GM12872 (cell line): ENCODE results near the gene CPEB4.

Source experiments
- TF ChIP-seq, protein P1 (sequence below): IDR thresholded peaks from 3 replicates; pipeline ENCODE4 v1.5.1; 2011; ENCODE audit warnings: low read depth, mild to moderate bottlenecking, low read length, moderate library complexity; ENCODE audit not compliant: insufficient read depth

CPEB4 gene

DNA sequence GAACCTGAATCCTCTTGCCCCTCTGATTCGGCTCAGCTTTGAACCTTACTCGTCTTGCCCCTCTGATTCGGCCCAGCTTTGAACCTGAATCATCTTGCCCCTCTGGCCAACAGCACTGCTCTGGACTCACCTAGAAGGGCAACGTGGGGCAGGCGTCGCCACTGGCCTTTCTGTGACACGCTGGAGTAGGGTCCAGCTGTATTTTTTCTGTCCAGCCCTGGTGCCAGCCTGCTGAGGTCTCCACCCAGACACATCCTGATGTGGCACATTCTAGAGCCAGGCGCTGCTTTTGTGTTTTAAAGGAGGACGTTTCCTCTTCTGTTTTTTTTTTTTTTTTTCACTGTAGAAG is 15.2 kb upstream of the CPEB4 start:
- TF ChIP-seq, protein P1, sequence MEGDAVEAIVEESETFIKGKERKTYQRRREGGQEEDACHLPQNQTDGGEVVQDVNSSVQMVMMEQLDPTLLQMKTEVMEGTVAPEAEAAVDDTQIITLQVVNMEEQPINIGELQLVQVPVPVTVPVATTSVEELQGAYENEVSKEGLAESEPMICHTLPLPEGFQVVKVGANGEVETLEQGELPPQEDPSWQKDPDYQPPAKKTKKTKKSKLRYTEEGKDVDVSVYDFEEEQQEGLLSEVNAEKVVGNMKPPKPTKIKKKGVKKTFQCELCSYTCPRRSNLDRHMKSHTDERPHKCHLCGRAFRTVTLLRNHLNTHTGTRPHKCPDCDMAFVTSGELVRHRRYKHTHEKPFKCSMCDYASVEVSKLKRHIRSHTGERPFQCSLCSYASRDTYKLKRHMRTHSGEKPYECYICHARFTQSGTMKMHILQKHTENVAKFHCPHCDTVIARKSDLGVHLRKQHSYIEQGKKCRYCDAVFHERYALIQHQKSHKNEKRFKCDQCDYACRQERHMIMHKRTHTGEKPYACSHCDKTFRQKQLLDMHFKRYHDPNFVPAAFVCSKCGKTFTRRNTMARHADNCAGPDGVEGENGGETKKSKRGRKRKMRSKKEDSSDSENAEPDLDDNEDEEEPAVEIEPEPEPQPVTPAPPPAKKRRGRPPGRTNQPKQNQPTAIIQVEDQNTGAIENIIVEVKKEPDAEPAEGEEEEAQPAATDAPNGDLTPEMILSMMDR: no peak

DNA sequence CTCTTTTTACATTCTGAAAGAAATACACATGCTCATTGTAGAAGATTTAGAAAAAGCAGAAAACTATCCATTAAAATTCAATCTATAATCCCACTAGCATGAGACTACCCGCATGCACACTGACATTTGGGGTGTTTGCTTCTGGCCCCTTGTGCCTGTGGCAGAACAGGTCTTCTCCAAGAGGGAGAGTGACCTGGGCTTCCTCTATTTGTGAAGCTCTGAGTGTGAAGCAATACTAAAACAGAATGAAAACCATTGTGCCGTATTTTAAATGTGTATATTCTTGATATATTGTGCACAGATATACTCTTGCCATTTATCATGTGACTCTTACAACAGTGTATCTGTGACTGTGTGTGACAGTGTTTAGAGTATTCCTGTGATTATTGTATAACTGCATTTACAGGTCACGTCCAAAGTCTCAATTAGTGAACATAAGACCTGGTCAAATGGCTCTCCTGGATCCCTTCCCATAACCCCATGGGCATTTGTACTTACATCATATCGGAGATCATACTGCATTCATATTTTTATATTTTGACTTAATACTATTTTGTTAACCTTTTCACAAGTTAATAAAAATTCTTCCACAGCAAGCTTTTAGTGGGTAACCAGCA is 14.7 kb upstream of the CPEB4 start:
- TF ChIP-seq, protein P1: no peak

DNA sequence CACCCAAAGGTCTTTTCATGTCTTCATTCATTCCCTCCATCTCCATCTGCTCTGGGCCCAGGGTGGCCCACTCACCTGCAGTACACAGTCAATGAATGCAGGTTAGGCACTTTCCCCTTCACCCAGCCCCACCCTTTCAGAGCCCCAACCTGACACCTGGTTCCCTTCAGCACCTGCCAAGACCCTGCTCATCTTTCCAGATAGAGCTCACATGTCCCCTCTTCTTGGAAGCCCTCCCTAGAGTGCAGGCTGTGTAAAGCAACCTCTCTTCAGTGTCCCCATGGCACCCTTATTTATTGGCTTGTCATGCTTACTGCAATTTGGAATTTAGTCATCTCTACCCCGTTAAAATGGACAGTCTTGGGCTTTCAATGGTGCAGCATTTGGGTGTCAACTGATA is 13.0 kb upstream of the CPEB4 start:
- TF ChIP-seq, protein P1: no peak

DNA sequence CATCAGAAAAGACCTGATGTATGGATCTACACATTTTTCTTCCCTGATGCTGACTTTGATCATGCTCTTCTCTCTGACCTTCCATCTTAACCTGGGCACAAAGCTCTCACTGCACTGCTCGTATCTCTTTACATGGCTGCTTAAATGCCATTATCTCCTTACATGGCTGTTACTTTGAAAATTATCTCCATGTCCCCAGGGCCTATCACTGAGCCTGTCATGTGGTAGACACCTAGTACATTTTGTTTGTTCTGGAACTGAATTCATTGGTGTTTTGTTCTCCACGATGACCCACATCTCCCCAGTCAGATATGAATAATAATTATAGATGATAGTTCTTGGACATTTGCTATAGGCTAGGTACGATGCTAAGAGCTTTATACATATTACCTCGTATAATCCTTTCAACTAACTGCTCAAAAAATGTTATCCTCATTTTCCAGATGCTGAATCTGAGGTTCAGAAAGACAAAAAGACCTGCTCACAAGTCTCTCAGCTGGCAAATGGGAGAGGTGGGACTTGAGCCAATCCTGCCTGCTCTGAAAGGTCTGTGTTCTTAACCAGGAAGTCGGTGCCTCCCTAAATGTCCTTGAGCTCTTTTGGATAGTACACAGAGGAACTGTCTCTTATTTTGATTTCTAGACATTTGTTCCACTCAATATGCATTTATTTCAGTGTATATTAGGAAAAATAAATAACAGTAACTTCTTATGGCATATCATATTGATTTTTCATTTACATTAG is 9.8 kb upstream of the CPEB4 start:
- TF ChIP-seq, protein P1: no peak

DNA sequence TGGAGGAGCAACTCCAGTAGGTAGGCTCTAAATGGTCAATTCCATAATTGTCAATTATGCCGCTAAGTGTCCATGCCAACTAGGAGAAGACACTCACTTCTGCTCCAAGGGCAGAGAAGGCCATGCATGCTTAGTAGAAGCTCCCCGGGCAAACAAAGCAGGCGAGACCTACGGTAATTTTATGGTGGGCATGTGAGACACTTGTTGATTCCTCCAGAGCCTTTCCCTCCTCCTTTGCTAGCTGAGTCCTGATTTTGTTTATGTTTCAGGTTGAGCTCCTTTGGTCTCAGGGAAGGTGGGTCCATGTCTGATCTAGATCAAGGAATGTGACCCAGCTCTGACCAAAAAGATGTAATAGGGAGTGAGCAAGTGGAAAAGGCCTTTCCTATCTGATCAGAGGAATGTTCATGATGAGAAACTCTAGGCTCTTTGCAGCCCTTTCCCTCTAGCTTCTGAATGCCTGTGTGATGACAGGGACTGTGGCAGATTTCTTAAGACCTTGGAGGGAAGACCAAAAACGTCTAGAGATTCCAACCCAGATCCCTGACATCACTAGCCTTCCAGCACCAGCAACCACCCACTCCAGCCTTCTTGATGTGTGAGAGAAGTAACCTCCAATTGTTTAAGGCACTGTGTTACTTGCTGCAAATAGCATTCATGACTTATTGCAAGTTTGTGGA is 7.7 kb upstream of the CPEB4 start:
- TF ChIP-seq, protein P1: no peak

DNA sequence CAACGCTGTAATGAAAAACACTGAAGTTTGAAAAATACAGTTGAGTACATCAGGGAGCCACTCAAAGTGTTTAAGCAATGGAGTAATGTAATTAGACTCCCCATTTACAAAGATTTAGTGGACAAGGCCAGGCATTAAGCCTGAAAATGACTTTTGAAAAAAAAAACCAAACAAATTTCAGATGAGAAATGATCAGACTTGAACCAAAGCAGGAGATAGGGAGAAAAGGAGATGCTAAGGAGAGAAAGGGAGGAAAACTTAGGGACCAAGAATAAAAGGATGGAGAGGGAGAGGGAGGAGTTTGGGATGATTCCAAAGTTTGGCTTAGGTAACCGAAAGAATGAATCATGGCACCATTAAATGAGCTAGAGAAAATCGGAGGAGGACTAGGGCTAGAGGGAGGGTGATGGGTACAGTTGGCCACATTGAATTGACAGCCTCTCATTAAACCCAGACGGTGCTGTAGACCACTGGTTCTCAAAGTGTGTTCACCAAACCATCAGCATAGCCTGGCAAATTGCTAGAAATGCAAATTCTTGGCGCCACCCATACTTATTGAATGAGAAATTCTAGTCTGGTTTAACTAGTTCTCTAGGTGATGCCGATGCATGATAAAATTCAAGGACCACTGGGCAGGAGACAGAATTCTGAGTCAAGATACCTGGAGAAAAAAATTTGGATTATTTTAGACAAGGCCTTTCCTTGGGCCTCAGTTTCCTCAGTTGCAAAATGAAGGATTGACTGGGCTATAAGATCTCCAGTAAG is 6.2 kb upstream of the CPEB4 start:
- TF ChIP-seq, protein P1: no peak

DNA sequence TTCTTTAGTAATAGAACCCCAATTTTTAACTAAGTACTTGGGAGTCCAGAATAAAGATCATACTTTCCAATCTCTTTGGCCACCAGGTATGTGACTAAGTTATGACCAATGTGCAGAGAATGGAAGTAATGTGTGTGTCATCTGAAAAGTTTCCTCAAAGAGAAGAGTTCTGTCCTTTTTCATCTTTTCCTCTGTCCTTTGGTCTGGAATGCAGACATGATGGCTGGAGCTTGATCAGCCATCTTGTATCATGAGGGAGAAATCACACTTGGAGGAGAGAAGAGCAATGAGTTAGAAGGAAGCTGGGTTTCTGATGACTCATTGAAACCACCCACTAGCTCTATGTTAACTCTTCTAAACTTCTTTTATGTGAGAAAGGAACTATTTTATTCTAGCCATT is 5.5 kb upstream of the CPEB4 start:
- TF ChIP-seq, protein P1: no peak
